HCT116 (cell line): ENCODE data around the gene THSD7A. TPM values are rescaled to one million over a fixed set of nuclear protein-coding genes. Genes with fewer than 3 reads are reported as not detected.

ENCODE experiments used
- ATAC-seq: fragments of 200-7000 bp; cut with Tn5 transposase; 2 replicates; pipeline ENCODE4 v1.9.1; 2020; ENCODE audit warnings: mild to moderate bottlenecking, moderate library complexity
- BruUV-seq: library from RNA; stranded (reverse); fragments of 400-500 nt; replicated peaks from 2 replicates; lab custom pipeline; 2021; lab: Mats Ljungman, UMichigan
- CTCF ChIA-PET: fragments of 300-600 bp; sonication (Branson Sonifier 250); formaldehyde crosslinking; loops from one replicate; lab custom pipeline; 2021; ENCODE audit warnings: antibody characterized with exemption; lab: Charles Lee
- POLR2A ChIA-PET: fragments of 300-600, 350-600 bp; sonication (Branson Sonifier 250); formaldehyde crosslinking; loops from one replicate; lab custom pipeline; 2021; ENCODE audit warnings: antibody characterized with exemption; lab: Charles Lee
- RAD21 ChIA-PET, 2 experiments: fragments of 300-600 bp; sonication (Branson Sonifier 250); formaldehyde crosslinking; loops; one replicate each; lab custom pipeline; 2023; ENCODE audit warnings: low total read pairs in 2 of 2; ENCODE audit not compliant: uncharacterized antibody in 2 of 2, unreplicated experiment in 2 of 2, low non-redundant PET in 1 of 2; lab: Charles Lee
- DNase-seq: peaks from one replicate; pipeline ENCODE4 v3.0.0-alpha.2; 2010; ENCODE audit warnings: low read depth, low spot score
- H2AFZ ChIP-seq: fragments of 200-600 bp; shearing (Covaris generic), sonication (generic); 2 replicates; pipeline ENCODE4 v1.6.1; 2017; ENCODE audit warnings: low read depth, mixed run types, mixed read lengths, antibody characterized with exemption, low read length; ENCODE audit not compliant: poor library complexity, severe bottlenecking
- H3K27ac ChIP-seq: 2 replicates; pipeline ENCODE4 v1.5.1; 2012; ENCODE audit warnings: low read depth, low read length
- H3K27me3 ChIP-seq: fragments of 200-600 bp; sonication (generic); 2 replicates; pipeline ENCODE4 v1.6.1; 2016; ENCODE audit warnings: mixed run types, low read length, mixed read lengths; ENCODE audit not compliant: insufficient read depth
- H3K36me3 ChIP-seq, 2 experiments: fragments of 200-500 bp in 1 of 2; fragments of 200-600 bp in 1 of 2; sonication (Bioruptor generic) in 1 of 2; sonication (generic) in 1 of 2; 2 replicates each; pipeline versions ENCODE4 v1.5.1 to v1.6.1; 2014 to 2016; ENCODE audit warnings: low read length in 2 of 2, inconsistent platforms in 1 of 2, mixed read lengths in 1 of 2, mixed run types in 1 of 2; ENCODE audit not compliant: insufficient read depth in 2 of 2, control insufficient read depth in 1 of 2
- H3K4me1 ChIP-seq, 2 experiments: fragments of 200-600 bp in 1 of 2; sonication (generic) in 1 of 2; 2 replicates each; pipeline versions ENCODE4 v1.5.1 to v1.6.1; 2012 to 2017; ENCODE audit warnings: low read length in 2 of 2, inconsistent platforms in 1 of 2, mild to moderate bottlenecking in 1 of 2, mixed read lengths in 1 of 2, mixed run types in 1 of 2, moderate library complexity in 1 of 2; ENCODE audit not compliant: insufficient read depth in 2 of 2, control insufficient read depth in 1 of 2
- H3K4me2 ChIP-seq: fragments of 200-600 bp; sonication (generic); 2 replicates; pipeline ENCODE4 v1.6.1; 2017; ENCODE audit warnings: mixed run types, low read length, mixed read lengths
- H3K4me3 ChIP-seq, 2 experiments: fragments of 200-600 bp in 1 of 2; sonication (generic) in 1 of 2; replicated peaks in 1 of 2; 2 replicates each; pipeline ENCODE4 v1.5.1; 2011 to 2016; ENCODE audit warnings: low read length in 2 of 2, control low read depth in 1 of 2, low read depth in 1 of 2, mild to moderate bottlenecking in 1 of 2, mixed read lengths in 1 of 2, mixed run types in 1 of 2
- H3K79me2 ChIP-seq: fragments of 200-600 bp; sonication (generic); 2 replicates; pipeline ENCODE4 v1.6.1; 2017; ENCODE audit warnings: mild to moderate bottlenecking, mixed run types, low read length, moderate library complexity, mixed read lengths; ENCODE audit not compliant: insufficient read depth
- H3K9ac ChIP-seq: fragments of 200-600 bp; sonication (generic); 2 replicates; pipeline ENCODE4 v1.6.1; 2016; ENCODE audit warnings: low read length, mixed read lengths
- H3K9me2 ChIP-seq: fragments of 200-600 bp; sonication (generic), shearing (Covaris generic); 2 replicates; pipeline ENCODE4 v1.6.1; 2017; ENCODE audit warnings: mixed run types, mild to moderate bottlenecking, moderate library complexity; ENCODE audit not compliant: insufficient read depth
- H3K9me3 ChIP-seq, 2 experiments: fragments of 200-500 bp in 1 of 2; fragments of 200-600 bp in 1 of 2; sonication (Bioruptor generic) in 1 of 2; sonication (generic) in 1 of 2; 2 replicates each; pipeline ENCODE4 v1.6.1; 2014 to 2017; ENCODE audit warnings: low read length in 2 of 2, mixed read lengths in 2 of 2, inconsistent platforms in 1 of 2, low read depth in 1 of 2, mild to moderate bottlenecking in 1 of 2, mixed run types in 1 of 2, moderate library complexity in 1 of 2; ENCODE audit not compliant: control insufficient read depth in 1 of 2, insufficient read depth in 1 of 2
- H4K20me1 ChIP-seq: fragments of 200-600 bp; sonication (generic), shearing (Covaris generic); 2 replicates; pipeline ENCODE4 v1.6.1; 2017; ENCODE audit warnings: mixed run types, mild to moderate bottlenecking, moderate library complexity; ENCODE audit not compliant: insufficient read depth
- CEBPB ChIP-seq: IDR thresholded peaks from 2 replicates; pipeline ENCODE4 v1.6.1; 2012; ENCODE audit warnings: low read depth
- ELF1 ChIP-seq: IDR thresholded peaks from 2 replicates; pipeline ENCODE4 v1.6.1; 2012; ENCODE audit warnings: low read depth, borderline replicate concordance
- EZH2 ChIP-seq: fragments of 200-600 bp; sonication (generic); IDR thresholded peaks from 2 replicates; pipeline ENCODE4 v1.6.1; 2017; ENCODE audit warnings: antibody characterized with exemption, mixed run types
- EZH2phosphoT487 ChIP-seq: fragments of 200-600 bp; IDR thresholded peaks from 2 replicates; pipeline ENCODE4 v1.6.1; 2018; ENCODE audit warnings: antibody characterized with exemption, borderline replicate concordance
- JUND ChIP-seq: IDR thresholded peaks from 2 replicates; pipeline ENCODE4 v1.6.1; 2012
- POLR2A ChIP-seq: IDR thresholded peaks from 2 replicates; pipeline ENCODE4 v1.7.0; 2011; ENCODE audit warnings: borderline replicate concordance; ENCODE audit not compliant: insufficient read depth, insufficient read length; ENCODE audit errors: extremely low read depth
- POLR2AphosphoS5 ChIP-seq: IDR thresholded peaks from 2 replicates; pipeline ENCODE4 v1.6.1; 2011; ENCODE audit warnings: mild to moderate bottlenecking, low read depth, low read length, moderate library complexity
- RAD21 ChIP-seq: IDR thresholded peaks from 2 replicates; pipeline ENCODE4 v1.6.1; 2012; ENCODE audit warnings: low read depth, mild to moderate bottlenecking
- SP1 ChIP-seq: IDR thresholded peaks from 2 replicates; pipeline ENCODE4 v1.6.1; 2012; ENCODE audit warnings: low read depth
- SRF ChIP-seq: IDR thresholded peaks from 2 replicates; pipeline ENCODE4 v1.6.1; 2012; ENCODE audit warnings: low read depth
- TCF7L2 ChIP-seq: IDR thresholded peaks from 2 replicates; pipeline ENCODE4 v1.7.0; 2011; ENCODE audit warnings: borderline replicate concordance, inconsistent platforms; ENCODE audit not compliant: insufficient read depth, insufficient read length; ENCODE audit errors: extremely low read depth
- YY1 ChIP-seq: IDR thresholded peaks from 2 replicates; pipeline ENCODE4 v1.6.1; 2011; ENCODE audit warnings: low read length, low read depth, moderate library complexity, mild to moderate bottlenecking; ENCODE audit not compliant: insufficient replicate concordance; ENCODE audit errors: extremely low read depth
- ZNF274 ChIP-seq: fragments of 200-500 bp; sonication (Bioruptor generic); IDR thresholded peaks from 2 replicates; pipeline ENCODE4 v1.6.1; 2014; ENCODE audit warnings: mild to moderate bottlenecking, low read depth, low read length, inconsistent platforms
- intact Hi-C: fragments of 100-400 bp; cut with micrococcal nuclease; formaldehyde crosslinking; loops from 2 replicates; pipeline ENCODE4 v1.10.0; 2022
- total RNA-seq: library from RNA; stranded (reverse); gene quantifications from one replicate; pipeline ENCODE4 v1.2.1, GENCODE V29; 2021; ENCODE audit not compliant: unreplicated experiment
- TF ChIP-seq, protein P1 (sequence below): IDR thresholded peaks from 2 replicates; pipeline ENCODE4 v1.6.1; 2012
- TF ChIP-seq, protein P2 (sequence below): IDR thresholded peaks from 2 replicates; pipeline ENCODE4 v1.6.1; 2012
- TF ChIP-seq, protein P3 (sequence below), 3 experiments: fragments of 200-600 bp in 1 of 3; sonication (generic) in 1 of 3; IDR thresholded peaks in 2 of 3; conservative IDR thresholded peaks in 1 of 3; 2 replicates each; pipeline ENCODE4 v1.5.1; 2012 to 2017; ENCODE audit warnings: low read depth in 2 of 3, low read length in 2 of 3, antibody characterized with exemption in 1 of 3, borderline replicate concordance in 1 of 3, control low read depth in 1 of 3, mild to moderate bottlenecking in 1 of 3, mixed read lengths in 1 of 3, mixed run types in 1 of 3, moderate library complexity in 1 of 3; ENCODE audit not compliant: insufficient read depth in 1 of 3

THSD7A gene
- total RNA-seq, 1 experiment from 2014 or later = 0.05 TPM

DNA sequence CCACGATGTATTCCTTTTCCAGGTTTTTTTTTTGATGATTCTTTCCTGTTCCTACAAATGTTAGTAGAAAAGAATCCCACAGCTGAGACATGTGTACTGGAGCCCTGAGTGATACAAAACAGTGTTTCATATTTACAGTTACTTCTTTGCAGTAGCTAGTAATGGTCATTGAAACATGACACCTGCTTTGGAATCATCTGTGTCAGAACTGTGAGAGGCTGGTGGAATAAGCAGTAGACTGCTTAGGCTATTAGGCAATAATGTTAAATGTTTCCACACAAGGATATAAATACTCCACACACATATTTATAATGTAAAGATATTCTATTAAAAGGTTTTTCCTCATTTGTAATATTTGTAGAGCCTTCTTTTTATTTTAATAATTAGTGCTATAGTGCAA, 394.0 kb downstream of the THSD7A start:
- no peaks in the 10 kb centered on the region for H4K20me1 ChIP-seq
- TF ChIP-seq YY1 (no peak), ZNF274 (no peak), EZH2phosphoT487 (no peak)
- TF ChIP-seq, protein P1, sequence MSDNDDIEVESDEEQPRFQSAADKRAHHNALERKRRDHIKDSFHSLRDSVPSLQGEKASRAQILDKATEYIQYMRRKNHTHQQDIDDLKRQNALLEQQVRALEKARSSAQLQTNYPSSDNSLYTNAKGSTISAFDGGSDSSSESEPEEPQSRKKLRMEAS = no peak
- H3K27ac ChIP-seq = no peak overlapping the region
- H3K79me2 ChIP-seq = no peaks in the 10 kb centered on the region
- H3K9me2 ChIP-seq = no peaks in the 10 kb centered on the region
- no peaks in the 10 kb centered on the region for H3K9me3 ChIP-seq
- no peaks in the 10 kb centered on the region for H3K4me1 ChIP-seq
- no peak overlapping the region for H2AFZ ChIP-seq
- DNase-seq (no peak), ATAC-seq (no peak)
- no peak overlapping the region for H3K9ac ChIP-seq
- RAD21 ChIA-PET = no interaction called here
- no TSS peak for BruUV-seq
- CTCF ChIA-PET = no interaction called here
- intact Hi-C loops = no loop called here
- no peaks in the 10 kb centered on the region for H3K27me3 ChIP-seq
- no peak overlapping the region for H3K4me3 ChIP-seq
- no peak overlapping the region for H3K4me2 ChIP-seq
- POLR2A ChIA-PET = no interaction called here
- no peaks in the 10 kb centered on the region for H3K36me3 ChIP-seq

DNA sequence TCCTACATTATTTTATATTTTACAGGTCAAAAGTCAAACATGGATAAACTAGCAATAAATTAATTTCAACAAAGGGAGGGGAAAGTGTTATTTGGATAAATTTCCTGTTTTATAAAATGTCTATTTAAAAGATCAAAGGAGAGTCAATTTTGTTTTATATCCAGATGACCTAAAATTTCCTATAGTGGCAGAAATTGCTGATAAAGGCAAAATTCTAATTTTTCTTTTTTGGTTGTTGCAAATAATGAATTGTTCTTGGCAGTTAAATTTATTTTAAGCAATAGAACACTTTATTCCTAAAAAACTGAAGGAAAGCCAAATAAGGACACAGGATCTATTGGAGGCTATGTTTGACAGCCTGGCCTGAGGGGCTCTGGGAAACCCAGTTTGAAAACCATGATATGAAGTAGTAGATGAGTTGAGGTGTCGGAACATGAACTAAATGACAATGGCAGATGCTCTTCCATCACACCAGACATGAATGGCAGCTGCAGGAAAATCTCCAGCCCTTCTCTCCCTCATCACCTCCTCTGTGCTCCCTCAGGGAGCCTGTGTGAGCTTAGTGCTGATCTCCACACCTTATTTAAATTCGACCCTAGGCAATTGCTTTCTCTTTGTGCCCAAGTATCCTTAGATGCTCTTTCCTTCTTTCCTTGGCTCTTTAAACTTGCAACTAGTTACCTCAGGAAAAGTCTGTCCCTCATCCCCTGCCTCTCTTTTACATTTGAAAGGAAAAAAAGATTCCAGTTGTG, 395.0 kb downstream of the THSD7A start:
- no peaks in the 10 kb centered on the region for H3K36me3 ChIP-seq
- BruUV-seq = no TSS peak
- ATAC-seq = no peak
- no peaks in the 10 kb centered on the region for H3K79me2 ChIP-seq
- ChIA-PET POLR2A (no interaction called here), CTCF (no interaction called here), RAD21 (no interaction called here)
- no peaks in the 10 kb centered on the region for H3K4me1 ChIP-seq
- DNase-seq = no peak
- no peaks in the 10 kb centered on the region for H4K20me1 ChIP-seq
- no peaks in the 10 kb centered on the region for H3K9me2 ChIP-seq
- no peak overlapping the region for H3K27ac ChIP-seq
- no peak overlapping the region for H2AFZ ChIP-seq
- H3K9ac ChIP-seq = no peak overlapping the region
- H3K4me2 ChIP-seq = no peak overlapping the region
- no peaks in the 10 kb centered on the region for H3K9me3 ChIP-seq
- intact Hi-C loops = no loop called here
- no peak overlapping the region for H3K4me3 ChIP-seq
- no peaks in the 10 kb centered on the region for H3K27me3 ChIP-seq
- TF ChIP-seq CEBPB = no peak
- TF ChIP-seq SRF = no peak
- TF ChIP-seq, protein P2, sequence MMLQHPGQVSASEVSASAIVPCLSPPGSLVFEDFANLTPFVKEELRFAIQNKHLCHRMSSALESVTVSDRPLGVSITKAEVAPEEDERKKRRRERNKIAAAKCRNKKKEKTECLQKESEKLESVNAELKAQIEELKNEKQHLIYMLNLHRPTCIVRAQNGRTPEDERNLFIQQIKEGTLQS = no peak
- TF ChIP-seq ZNF274 = no peak
- TF ChIP-seq JUND = no peak
- TF ChIP-seq, protein P3, sequence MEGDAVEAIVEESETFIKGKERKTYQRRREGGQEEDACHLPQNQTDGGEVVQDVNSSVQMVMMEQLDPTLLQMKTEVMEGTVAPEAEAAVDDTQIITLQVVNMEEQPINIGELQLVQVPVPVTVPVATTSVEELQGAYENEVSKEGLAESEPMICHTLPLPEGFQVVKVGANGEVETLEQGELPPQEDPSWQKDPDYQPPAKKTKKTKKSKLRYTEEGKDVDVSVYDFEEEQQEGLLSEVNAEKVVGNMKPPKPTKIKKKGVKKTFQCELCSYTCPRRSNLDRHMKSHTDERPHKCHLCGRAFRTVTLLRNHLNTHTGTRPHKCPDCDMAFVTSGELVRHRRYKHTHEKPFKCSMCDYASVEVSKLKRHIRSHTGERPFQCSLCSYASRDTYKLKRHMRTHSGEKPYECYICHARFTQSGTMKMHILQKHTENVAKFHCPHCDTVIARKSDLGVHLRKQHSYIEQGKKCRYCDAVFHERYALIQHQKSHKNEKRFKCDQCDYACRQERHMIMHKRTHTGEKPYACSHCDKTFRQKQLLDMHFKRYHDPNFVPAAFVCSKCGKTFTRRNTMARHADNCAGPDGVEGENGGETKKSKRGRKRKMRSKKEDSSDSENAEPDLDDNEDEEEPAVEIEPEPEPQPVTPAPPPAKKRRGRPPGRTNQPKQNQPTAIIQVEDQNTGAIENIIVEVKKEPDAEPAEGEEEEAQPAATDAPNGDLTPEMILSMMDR (IDR thresholded peaks at IDR 0.05 in 2 of 3, conservative IDR thresholded peaks at IDR 0.05 in 1 of 3; ENCODE audit: borderline replicate concordance in 1 of 3, insufficient read depth in 1 of 3, low read depth in 2 of 3, low read length in 2 of 3) = no peak
- no peak for TF ChIP-seq RAD21
- TF ChIP-seq SP1 = no peak
- no peak for TF ChIP-seq ELF1
- TF ChIP-seq EZH2phosphoT487 = no peak
- TF ChIP-seq EZH2 = no peak
- TF ChIP-seq YY1 = no peak
- no peak for TF ChIP-seq POLR2AphosphoS5
- TF ChIP-seq, protein P1 = no peak
- TF ChIP-seq POLR2A = no peak
- no peak for TF ChIP-seq TCF7L2
